Pancreas (tissue), 10 donors: ENCODE measurements around the gene NUP214. TPM values are rescaled to one million over a fixed set of nuclear protein-coding genes. Genes with fewer than 3 reads are reported as not detected.

ENCODE experiments used
- ATAC-seq, 4 donors: fragments of 200-7000 bp; cut with Tn5 transposase; one replicate each; pipeline versions ENCODE4 v1.8.0 to v1.9.1; 2020; ENCODE audit warnings: mild to moderate bottlenecking in 4 of 4, moderate library complexity in 4 of 4
- DNase-seq, 6 donors: peaks; one replicate each; pipeline ENCODE4 v3.0.0-alpha.2; 2020
- FAIRE-seq: peaks from 2 replicates; lab custom pipeline; 2012; peaks lifted over from hg19 to GRCh38; lab: Jason Lieb, UNC
- H3K27ac ChIP-seq, 4 donors: fragments of 200-600 bp; sonication (generic); 1 replicate in 3 of 4; 2 replicates in 1 of 4; pipeline versions ENCODE4 v1.5.0 to v1.8.0; 2020
- H3K27me3 ChIP-seq, 4 donors: fragments of 200-600 bp; one replicate each; pipeline ENCODE4 v1.8.0; 2021
- H3K36me3 ChIP-seq, 3 donors: fragments of 200-600 bp; sonication (generic) in 1 of 3; one replicate each; pipeline versions ENCODE4 v1.5.0 to v1.8.0; 2020 to 2021
- H3K4me1 ChIP-seq, 3 donors: fragments of 200-600 bp; one replicate each; pipeline ENCODE4 v1.8.0; 2021
- H3K4me3 ChIP-seq, 4 donors: fragments of 200-600 bp; sonication (generic) in 2 of 4; one replicate each; pipeline versions ENCODE4 v1.5.0 to v1.8.0; 2020 to 2021
- H3K9me3 ChIP-seq, 4 donors: fragments of 200-600 bp; one replicate each; pipeline ENCODE4 v1.8.0; 2021
- WGBS, 2 donors: extraction: QIAGEN DNeasy Blood & Tissue Kit; methylation state at CpG; one replicate each; pipeline ENCODE4 v1.1.7; 2013; 5-methylcytosine and 5-hydroxymethylcytosine counted together
- intact Hi-C, 3 donors: fragments of 100-400 bp; cut with DNase I; formaldehyde crosslinking; loops; one replicate each; pipeline versions ENCODE4 v1.11.1 to v1.14.2; 2022
- polyA plus RNA-seq, 2 donors: library from polyadenylated mRNA; stranded (reverse); fragments of 200-250 nt; gene quantifications; one replicate each; pipeline ENCODE4 v1.2.3, GENCODE V29; 2013
- total RNA-seq, 6 donors: library from RNA; stranded (reverse); fragmentation: NEBNext Ultra II Directional in 4 of 6; extraction: Animal tissue kit (Norgen Biotek cat#: 25700) in 4 of 6; gene quantifications; one replicate each; pipeline versions ENCODE4 v1.2.1 to v1.2.4, GENCODE V29; 2021 to 2023
- TF ChIP-seq, protein P1 (sequence below), 4 donors: fragments of 200-600 bp; sonication (generic) in 3 of 4; IDR thresholded peaks; one replicate each; pipeline versions ENCODE4 v1.5.0 to v1.8.0; 2021; ENCODE audit warnings: antibody characterized with exemption in 4 of 4
- donor health status: healthy with polysubstance abuse.
- donor health status: DM: no; HTN: no; CAD: no; lungs with moderate emphysema.
- donor health status: DM: no; HTN: no; CAD: no.
- donor health status: control.
- donor health status: control.
- donor health status: Bipolar disorder and iron deficiency.
- donor health status: DM: yes; HTN: yes; CAD: no.
- donor health status: DM: no; HTN: no; CAD: no.
- donor health status: DM: no; HTN: no; CAD: no.
- donor health status: DM: yes; HTN: yes; CAD: no.

The NUP214 gene
- total and polyA plus RNA-seq, 8 donors = 24.3 to 38.3 (median 27.8) TPM

- no peak for FAIRE-seq
- intact Hi-C loops = no loop called here
- no peak for DNase-seq
- no peak overlapping the region for H3K27ac ChIP-seq
- H3K36me3 ChIP-seq = no peaks in the 10 kb centered on the region
- no peaks in the 10 kb centered on the region for H3K9me3 ChIP-seq
- 94 to 98% methylated on average over 3 of the region's 3 CpGs for WGBS, 2 donors
- H3K4me3 ChIP-seq = no peak overlapping the region
- H3K27me3 ChIP-seq = no peaks in the 10 kb centered on the region
- no peak for ATAC-seq
- TF ChIP-seq, protein P1, sequence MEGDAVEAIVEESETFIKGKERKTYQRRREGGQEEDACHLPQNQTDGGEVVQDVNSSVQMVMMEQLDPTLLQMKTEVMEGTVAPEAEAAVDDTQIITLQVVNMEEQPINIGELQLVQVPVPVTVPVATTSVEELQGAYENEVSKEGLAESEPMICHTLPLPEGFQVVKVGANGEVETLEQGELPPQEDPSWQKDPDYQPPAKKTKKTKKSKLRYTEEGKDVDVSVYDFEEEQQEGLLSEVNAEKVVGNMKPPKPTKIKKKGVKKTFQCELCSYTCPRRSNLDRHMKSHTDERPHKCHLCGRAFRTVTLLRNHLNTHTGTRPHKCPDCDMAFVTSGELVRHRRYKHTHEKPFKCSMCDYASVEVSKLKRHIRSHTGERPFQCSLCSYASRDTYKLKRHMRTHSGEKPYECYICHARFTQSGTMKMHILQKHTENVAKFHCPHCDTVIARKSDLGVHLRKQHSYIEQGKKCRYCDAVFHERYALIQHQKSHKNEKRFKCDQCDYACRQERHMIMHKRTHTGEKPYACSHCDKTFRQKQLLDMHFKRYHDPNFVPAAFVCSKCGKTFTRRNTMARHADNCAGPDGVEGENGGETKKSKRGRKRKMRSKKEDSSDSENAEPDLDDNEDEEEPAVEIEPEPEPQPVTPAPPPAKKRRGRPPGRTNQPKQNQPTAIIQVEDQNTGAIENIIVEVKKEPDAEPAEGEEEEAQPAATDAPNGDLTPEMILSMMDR (IDR thresholded peaks at IDR 0.05) = no peak
- no peaks in the 10 kb centered on the region for H3K4me1 ChIP-seq
Observed at GRCh38 chr9:131103535-131103934, 21.9 kb upstream of the NUP214 start.

DNA sequence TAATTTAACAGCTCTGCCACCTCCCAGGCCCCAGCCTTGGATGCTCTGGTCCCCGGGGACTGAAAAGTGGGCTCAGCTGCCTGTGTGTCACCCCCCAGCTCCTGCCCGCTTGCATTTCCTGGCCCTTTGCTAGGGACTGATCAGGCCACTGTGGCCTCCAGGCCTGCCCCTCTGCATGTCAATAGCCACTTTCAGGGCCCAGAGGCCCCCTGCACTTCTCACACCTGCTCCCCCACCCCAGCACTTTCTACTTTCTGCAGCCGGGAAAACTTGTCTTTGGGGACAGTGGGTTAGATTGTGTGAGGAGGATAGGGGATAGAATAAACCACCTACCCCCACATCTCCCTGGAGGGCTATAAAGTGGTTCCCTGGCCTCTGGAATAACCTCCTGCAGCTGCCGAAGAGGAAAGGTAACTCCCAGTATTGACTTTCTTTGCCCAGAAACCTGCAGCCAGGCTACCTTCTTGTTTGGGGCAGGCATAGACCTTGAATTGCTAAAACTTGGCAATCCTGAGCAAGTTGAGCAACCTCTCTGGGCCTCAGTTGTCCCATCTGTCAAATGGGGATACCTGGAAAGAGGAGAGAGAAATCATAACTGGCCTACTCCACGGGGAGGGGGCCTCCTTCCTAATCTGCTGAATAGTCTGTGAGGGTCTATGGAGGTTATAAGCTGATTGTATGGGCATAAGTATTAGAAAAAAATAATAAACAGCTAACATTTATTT is 21.2 kb upstream of the NUP214 start:
- no peak for DNase-seq
- TF ChIP-seq, protein P1 (IDR thresholded peaks at IDR 0.05) = no peak
- FAIRE-seq = no peak
- Histone ChIP-seq H3K36me3 (no peaks in the 10 kb centered on the region), H3K4me3 (no peak overlapping the region), H3K9me3 (no peaks in the 10 kb centered on the region), H3K4me1 (no peaks in the 10 kb centered on the region), H3K27me3 (no peaks in the 10 kb centered on the region), H3K27ac (no peak overlapping the region)
- 76 to 84% methylated on average over 5 of the region's 5 CpGs for WGBS, 2 donors
- no peak for ATAC-seq
- intact Hi-C loops = no loop called here

DNA sequence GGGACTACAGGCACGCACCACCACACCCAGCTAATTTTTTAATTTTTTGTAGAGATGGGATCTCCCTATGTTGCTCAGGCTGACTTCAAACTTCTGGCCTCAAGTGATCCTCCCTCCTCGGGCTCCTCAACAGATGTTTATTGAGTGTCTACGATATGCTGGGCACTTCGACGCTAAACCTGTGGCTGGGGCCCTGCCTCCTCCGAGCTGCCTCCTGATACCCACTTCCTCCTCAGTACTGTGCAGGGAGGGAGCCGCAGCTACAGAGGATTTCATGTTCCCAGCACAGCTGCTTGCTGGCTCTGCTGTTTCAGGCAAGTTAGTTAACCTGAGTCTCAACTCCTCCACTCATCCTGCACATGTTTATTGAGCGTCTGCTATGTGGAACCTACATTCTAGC is 19.4 kb upstream of the NUP214 start:
- Histone ChIP-seq H3K27ac (no peak overlapping the region), H3K4me1 (no peaks in the 10 kb centered on the region), H3K36me3 (no peaks in the 10 kb centered on the region), H3K9me3 (no peaks in the 10 kb centered on the region), H3K27me3 (no peaks in the 10 kb centered on the region), H3K4me3 (no peak overlapping the region)
- DNase-seq (no peak), ATAC-seq (no peak), FAIRE-seq (no peak)
- TF ChIP-seq, protein P1 (IDR thresholded peaks at IDR 0.05) = no peak
- whole genome bisulfite sequencing, 2 donors = 89 to 93% methylated on average over 8 of the region's 8 CpGs
- intact Hi-C loops = no loop called here

DNA sequence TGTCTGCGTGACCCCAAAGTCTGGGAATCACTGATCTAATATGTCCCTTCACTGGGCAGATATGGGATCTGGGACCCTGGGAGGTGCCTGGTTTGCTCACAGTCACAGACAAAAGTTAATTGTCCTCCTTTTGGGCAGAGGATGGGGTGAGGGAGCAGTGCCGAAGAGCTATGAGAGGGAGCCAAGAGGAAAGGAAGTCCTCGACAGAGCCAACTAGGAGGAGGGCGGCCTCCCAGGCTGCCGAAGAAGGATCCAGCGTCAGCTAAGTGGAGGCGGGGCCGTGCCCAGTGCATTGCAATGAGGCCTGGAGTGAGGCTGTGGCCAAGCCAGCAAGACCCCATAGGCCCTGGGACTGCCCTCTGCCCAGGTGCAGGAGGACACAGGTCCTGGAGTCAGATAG is 17.6 kb upstream of the NUP214 start:
- FAIRE-seq (no peak), ATAC-seq (no peak), DNase-seq (no peak)
- Histone ChIP-seq H3K27me3 (no peaks in the 10 kb centered on the region), H3K4me3 (no peak overlapping the region), H3K36me3 (no peaks in the 10 kb centered on the region), H3K27ac (no peak overlapping the region), H3K4me1 (no peaks in the 10 kb centered on the region), H3K9me3 (no peaks in the 10 kb centered on the region)
- TF ChIP-seq, protein P1 (IDR thresholded peaks at IDR 0.05) = no peak
- 75 to 84% methylated on average over 8 of the region's 8 CpGs for WGBS, 2 donors
- intact Hi-C loops = no loop called here

GRCh38 chr9:131111186-131111853 is 14.1 kb upstream of the NUP214 start:
- DNase-seq (peak in 1 of 6 donors; percentile 14), FAIRE-seq (no peak), ATAC-seq (no peak)
- Histone ChIP-seq H3K27me3 (no peaks in the 10 kb centered on the region), H3K9me3 (no peaks in the 10 kb centered on the region), H3K27ac (no peak overlapping the region), H3K4me3 (no peak overlapping the region), H3K36me3 (no peaks in the 10 kb centered on the region), H3K4me1 (no peaks in the 10 kb centered on the region)
- intact Hi-C loops = no loop called here
- TF ChIP-seq, protein P1 (IDR thresholded peaks at IDR 0.05) = no peak
- WGBS, 2 donors = 60% methylated on average over 10 of the region's 10 CpGs
